Trophoblast cell (in vitro differentiated cells and primary cell): ENCODE results near the gene RAB44.

Experiments
- DNase-seq, 2 donors: peaks; one replicate each; pipeline ENCODE4 v3.0.0-alpha.2; 2016
- H2AFZ ChIP-seq: 2 replicates; pipeline ENCODE4 v1.6.1; 2013; ENCODE audit warnings: low read length, moderate library complexity, mild to moderate bottlenecking; ENCODE audit not compliant: insufficient read depth, poor library complexity
- H2AK5ac ChIP-seq: 2 replicates; pipeline ENCODE4 v1.6.1; 2013; ENCODE audit warnings: mild to moderate bottlenecking, low read length
- H2BK120ac ChIP-seq: 2 replicates; pipeline ENCODE4 v1.6.1; 2013; ENCODE audit warnings: low read length, mild to moderate bottlenecking, moderate library complexity; ENCODE audit not compliant: insufficient read depth, poor library complexity
- H2BK12ac ChIP-seq: 2 replicates; pipeline ENCODE4 v1.6.1; 2013; ENCODE audit warnings: mild to moderate bottlenecking, low read length, moderate library complexity
- H2BK5ac ChIP-seq: 2 replicates; pipeline ENCODE4 v1.6.1; 2013; ENCODE audit warnings: low read length, low read depth, moderate library complexity, mild to moderate bottlenecking; ENCODE audit not compliant: poor library complexity
- H3K14ac ChIP-seq: 2 replicates; pipeline ENCODE4 v1.6.1; 2013; ENCODE audit warnings: mild to moderate bottlenecking, low read length
- H3K18ac ChIP-seq: 2 replicates; pipeline ENCODE4 v1.6.1; 2013; ENCODE audit warnings: mild to moderate bottlenecking, low read length
- H3K23ac ChIP-seq: 2 replicates; pipeline ENCODE4 v1.6.1; 2013; ENCODE audit warnings: low read length
- H3K27ac ChIP-seq: 2 replicates; pipeline ENCODE4 v1.5.1; 2013; ENCODE audit warnings: low read depth, mild to moderate bottlenecking, inconsistent platforms, low read length, moderate library complexity
- H3K27me3 ChIP-seq: 2 replicates; pipeline ENCODE4 v1.6.1; 2013; ENCODE audit warnings: inconsistent platforms, mild to moderate bottlenecking, low read length, moderate library complexity; ENCODE audit not compliant: insufficient read depth
- H3K36me3 ChIP-seq, 2 experiments: 1 replicate in 1 of 2; 2 replicates in 1 of 2; pipeline ENCODE4 v1.6.1; 2013; ENCODE audit warnings: low read length in 2 of 2, mild to moderate bottlenecking in 2 of 2, moderate library complexity in 1 of 2; ENCODE audit not compliant: insufficient read depth in 2 of 2, control insufficient read depth in 1 of 2
- H3K4ac ChIP-seq: 2 replicates; pipeline ENCODE4 v1.6.1; 2013; ENCODE audit warnings: low read depth, mild to moderate bottlenecking, low read length, moderate library complexity
- H3K4me1 ChIP-seq, 2 experiments: 1 replicate in 1 of 2; 2 replicates in 1 of 2; pipeline ENCODE4 v1.6.1; 2013; ENCODE audit warnings: low read length in 2 of 2, mild to moderate bottlenecking in 2 of 2, moderate library complexity in 1 of 2; ENCODE audit not compliant: insufficient read depth in 2 of 2, control insufficient read depth in 1 of 2
- H3K4me2 ChIP-seq: 2 replicates; pipeline ENCODE4 v1.6.1; 2013; ENCODE audit warnings: inconsistent platforms, mild to moderate bottlenecking, low read length, moderate library complexity
- H3K4me3 ChIP-seq: 2 replicates; pipeline ENCODE4 v1.5.1; 2013; ENCODE audit warnings: mild to moderate bottlenecking, low read depth, low read length, inconsistent platforms
- H3K79me1 ChIP-seq: one replicate; pipeline ENCODE4 v1.6.1; 2013; ENCODE audit warnings: low read length
- H3K79me2 ChIP-seq: 2 replicates; pipeline ENCODE4 v1.6.1; 2013; ENCODE audit warnings: low read length, mild to moderate bottlenecking; ENCODE audit not compliant: control insufficient read depth, insufficient read depth, poor library complexity
- H3K9ac ChIP-seq: 2 replicates; pipeline ENCODE4 v1.6.1; 2013; ENCODE audit warnings: mild to moderate bottlenecking, low read length
- H3K9me3 ChIP-seq: 2 replicates; pipeline ENCODE4 v1.6.1; 2013; ENCODE audit warnings: low read depth, mild to moderate bottlenecking, control low read depth, inconsistent platforms, low read length; ENCODE audit not compliant: insufficient read depth
- H4K12ac ChIP-seq: 2 replicates; pipeline ENCODE4 v1.6.1; 2013; ENCODE audit warnings: low read depth, mild to moderate bottlenecking, low read length, moderate library complexity
- H4K8ac ChIP-seq: 2 replicates; pipeline ENCODE4 v1.6.1; 2013; ENCODE audit warnings: low read depth, mild to moderate bottlenecking, low read length, moderate library complexity
- H4K91ac ChIP-seq: one replicate; pipeline ENCODE4 v1.6.1; 2013; ENCODE audit warnings: low read depth, mild to moderate bottlenecking, low read length, moderate library complexity
- WGBS: extraction: QIAGEN DNeasy Blood & Tissue Kit; methylation state at CpG from one replicate; pipeline ENCODE4 v1.1.7; 2013; ENCODE audit warnings: missing lambda C conversion rate; ENCODE audit not compliant: insufficient read length, insufficient coverage; ENCODE audit errors: extremely low coverage; 5-methylcytosine and 5-hydroxymethylcytosine counted together

Gene RAB44

DNA sequence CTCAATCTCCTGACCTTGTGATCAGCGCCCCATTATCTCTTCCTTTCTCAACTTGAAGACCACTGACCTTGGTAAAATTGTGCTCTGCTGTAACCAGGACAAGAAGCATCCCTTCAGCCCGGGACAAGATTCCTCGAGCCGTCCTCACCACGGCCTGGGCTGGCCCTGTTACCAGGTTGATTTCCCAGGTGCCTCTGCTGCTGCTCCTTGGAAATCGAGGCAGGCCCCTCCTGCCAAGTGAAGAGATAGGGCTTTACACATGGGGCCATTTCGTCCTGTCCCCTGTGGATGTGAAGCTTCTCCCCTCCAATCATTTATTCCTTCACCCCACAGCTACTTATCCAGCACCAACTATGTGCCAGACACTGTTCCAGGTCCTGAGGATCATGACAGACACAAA is 21.5 kb downstream of the RAB44 start:
- Histone ChIP-seq H4K12ac (no peak overlapping the region), H3K9ac (no peak overlapping the region), H4K8ac (no peak overlapping the region), H4K91ac (no peak overlapping the region), H3K79me1 (no peaks in the 10 kb centered on the region), H3K14ac (no peak overlapping the region), H3K4me2 (no peak overlapping the region), H2AFZ (no peak overlapping the region), H3K4me3 (no peak overlapping the region), H2BK120ac (no peak overlapping the region), H3K23ac (no peak overlapping the region), H2BK12ac (no peak overlapping the region), H3K9me3 (no peaks in the 10 kb centered on the region), H3K79me2 (no peaks in the 10 kb centered on the region), H2BK5ac (no peak overlapping the region), H2AK5ac (no peak overlapping the region), H3K27me3 (no peaks in the 10 kb centered on the region), H3K4ac (no peak overlapping the region), H3K18ac (no peak overlapping the region), H3K27ac (no peak overlapping the region), H3K4me1 (no peaks in the 10 kb centered on the region), H3K36me3 (no peaks in the 10 kb centered on the region)
- WGBS, result no CpG with 5 or more reads among the region's 7 CpGs
- no peak for DNase-seq

- H3K14ac ChIP-seq, result no peak overlapping the region
- H3K18ac ChIP-seq, result no peak overlapping the region
- H3K4me3 ChIP-seq, result no peak overlapping the region
- H4K12ac ChIP-seq, result no peak overlapping the region
- no peak overlapping the region for H3K27ac ChIP-seq
- no peak overlapping the region for H2BK5ac ChIP-seq
- H4K91ac ChIP-seq, result no peak overlapping the region
- H3K23ac ChIP-seq, result no peak overlapping the region
- no peak overlapping the region for H3K9ac ChIP-seq
- H3K4ac ChIP-seq, result no peak overlapping the region
- no peak overlapping the region for H2AFZ ChIP-seq
- no peaks in the 10 kb centered on the region for H3K36me3 ChIP-seq
- no peak overlapping the region for H4K8ac ChIP-seq
- WGBS, result no CpG with 5 or more reads among the region's 11 CpGs
- no peaks in the 10 kb centered on the region for H3K79me1 ChIP-seq
- H3K79me2 ChIP-seq, result no peaks in the 10 kb centered on the region
- no peak overlapping the region for H2BK12ac ChIP-seq
- H3K4me2 ChIP-seq, result no peak overlapping the region
- no peaks in the 10 kb centered on the region for H3K27me3 ChIP-seq
- no peak overlapping the region for H2AK5ac ChIP-seq
- H2BK120ac ChIP-seq, result no peak overlapping the region
- no peak for DNase-seq
- H3K9me3 ChIP-seq, result no peaks in the 10 kb centered on the region
- H3K4me1 ChIP-seq, result no peaks in the 10 kb centered on the region
Observed at GRCh38 chr6:36720251-36721141, 22.9 kb downstream of the RAB44 start.

GRCh38 chr6:36721369-36722140 is 23.9 kb downstream of the RAB44 start:
- Histone ChIP-seq H3K4me3 (no peak overlapping the region), H4K91ac (no peak overlapping the region), H3K14ac (no peak overlapping the region), H3K9ac (no peak overlapping the region), H3K4ac (no peak overlapping the region), H3K4me1 (no peaks in the 10 kb centered on the region), H3K23ac (no peak overlapping the region), H3K27ac (no peak overlapping the region), H4K8ac (no peak overlapping the region), H2AFZ (no peak overlapping the region), H3K18ac (no peak overlapping the region), H3K79me2 (no peaks in the 10 kb centered on the region), H2BK5ac (no peak overlapping the region), H2BK12ac (no peak overlapping the region), H4K12ac (no peak overlapping the region), H3K27me3 (no peaks in the 10 kb centered on the region), H2BK120ac (no peak overlapping the region), H3K36me3 (no peaks in the 10 kb centered on the region), H2AK5ac (no peak overlapping the region), H3K9me3 (no peaks in the 10 kb centered on the region), H3K4me2 (no peak overlapping the region), H3K79me1 (no peaks in the 10 kb centered on the region)
- DNase-seq, result no peak
- no CpG with 5 or more reads among the region's 15 CpGs for WGBS

- Histone ChIP-seq H3K27ac (no peak overlapping the region), H3K9me3 (no peaks in the 10 kb centered on the region), H2BK12ac (no peak overlapping the region), H2BK5ac (no peak overlapping the region), H4K8ac (no peak overlapping the region), H3K14ac (no peak overlapping the region), H3K4ac (no peak overlapping the region), H3K9ac (no peak overlapping the region), H2AFZ (no peak overlapping the region), H3K36me3 (no peaks in the 10 kb centered on the region), H3K18ac (no peak overlapping the region), H3K79me2 (no peaks in the 10 kb centered on the region), H3K4me3 (no peak overlapping the region), H4K12ac (no peak overlapping the region), H3K4me1 (peaks cover under 1 to 1% of the 10 kb centered on the region in 2 experiments), H3K79me1 (no peaks in the 10 kb centered on the region), H2AK5ac (no peak overlapping the region), H3K4me2 (no peak overlapping the region), H2BK120ac (no peak overlapping the region), H3K27me3 (no peaks in the 10 kb centered on the region), H3K23ac (no peak overlapping the region), H4K91ac (no peak overlapping the region)
- DNase-seq, result no peak
- WGBS, result no CpG with 5 or more reads among the region's 10 CpGs
Observed at GRCh38 chr6:36722365-36722764, 24.7 kb downstream of the RAB44 start.
